LNCaP clone FGC (cell line): ENCODE results near the gene LGALSL.

Experiments used
- DNase-seq: peaks from one replicate; pipeline ENCODE4 v3.0.0-alpha.2; 2011; ENCODE audit warnings: low read depth
- H3K4me3 ChIP-seq: 2 replicates; pipeline ENCODE4 v1.5.1; 2011; ENCODE audit warnings: mild to moderate bottlenecking, low read depth, low read length, control low read depth
- CTCF ChIP-seq: IDR thresholded peaks from 2 replicates; pipeline ENCODE4 v1.5.1; 2012; ENCODE audit warnings: mild to moderate bottlenecking; ENCODE audit not compliant: control insufficient read depth, insufficient read depth; ENCODE audit errors: extremely low read depth

Gene LGALSL

GRCh38 chr2:64451051-64451450 is 2.9 kb upstream of the LGALSL start:
- H3K4me3 ChIP-seq: no peak overlapping the region
- no peak for TF ChIP-seq CTCF
- no peak for DNase-seq

- H3K4me3 ChIP-seq: peak overlapping the region; percentile 66
- DNase-seq: no peak
- no peak for TF ChIP-seq CTCF
These were observed 697 bp downstream of the LGALSL start for GRCh38 chr2:64454386-64455332.

GRCh38 chr2:64455545-64455944 is 1.6 kb downstream of the LGALSL start:
- TF ChIP-seq CTCF: no peak
- no peak for DNase-seq
- peak overlapping the region; percentile 66 for H3K4me3 ChIP-seq

- no peak overlapping the region for H3K4me3 ChIP-seq
- no peak for TF ChIP-seq CTCF
- no peak for DNase-seq
These were observed 2.3 kb downstream of the LGALSL start for GRCh38 chr2:64456293-64456692.

GRCh38 chr2:64457524-64457923 is 3.6 kb downstream of the LGALSL start:
- no peak for TF ChIP-seq CTCF
- H3K4me3 ChIP-seq: no peak overlapping the region

GRCh38 chr2:64459575-64459974 is 5.6 kb downstream of the LGALSL start:
- no peak for DNase-seq
- no peak for TF ChIP-seq CTCF
- no peak overlapping the region for H3K4me3 ChIP-seq

More at GRCh38 chr2:64457524-64457923, 3.6 kb downstream of the LGALSL start:
- DNase-seq: no peak

- no peak for DNase-seq
- H3K4me3 ChIP-seq: no peak overlapping the region
- no peak for TF ChIP-seq CTCF
These were observed 6.4 kb downstream of the LGALSL start for GRCh38 chr2:64460330-64460729.
